ENCODE measurements around the gene VAV2.
"Not testable (repeated sequence)": the region's sequence is repeated elsewhere in the genome, so short reads cannot be mapped to it uniquely, and the experiment has no call there.

Gene VAV2

DNA sequence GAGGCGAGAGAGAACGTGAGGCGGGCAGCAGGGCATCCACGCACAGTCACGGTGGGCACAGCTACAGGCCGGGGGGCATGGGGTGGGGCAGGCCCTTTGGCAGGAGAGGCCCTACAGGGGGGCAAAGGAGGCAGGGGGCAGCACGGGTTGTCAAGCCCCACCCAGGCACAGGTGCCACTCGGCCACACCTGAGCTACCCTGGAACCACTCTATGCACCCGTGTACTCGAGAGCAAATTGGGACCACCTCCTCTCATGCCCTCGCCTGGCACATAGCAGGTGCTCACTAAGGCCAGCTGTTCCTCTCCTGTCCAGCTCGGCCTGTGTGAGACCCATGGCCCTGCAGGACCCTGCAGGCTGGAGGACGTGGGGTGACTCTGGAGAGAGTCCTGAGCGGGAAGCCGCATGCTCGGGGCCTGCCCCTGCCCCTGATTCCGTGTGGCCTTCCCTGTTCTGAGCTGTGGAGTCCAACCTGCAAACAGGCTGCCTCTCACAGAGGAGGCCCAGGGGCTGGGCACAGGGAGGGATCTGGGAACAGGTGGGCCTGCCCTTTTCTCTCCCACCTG, 222.5 kb downstream of the VAV2 start:
- DNase-seq (ENCODE audit: low read depth) = no peak

DNA sequence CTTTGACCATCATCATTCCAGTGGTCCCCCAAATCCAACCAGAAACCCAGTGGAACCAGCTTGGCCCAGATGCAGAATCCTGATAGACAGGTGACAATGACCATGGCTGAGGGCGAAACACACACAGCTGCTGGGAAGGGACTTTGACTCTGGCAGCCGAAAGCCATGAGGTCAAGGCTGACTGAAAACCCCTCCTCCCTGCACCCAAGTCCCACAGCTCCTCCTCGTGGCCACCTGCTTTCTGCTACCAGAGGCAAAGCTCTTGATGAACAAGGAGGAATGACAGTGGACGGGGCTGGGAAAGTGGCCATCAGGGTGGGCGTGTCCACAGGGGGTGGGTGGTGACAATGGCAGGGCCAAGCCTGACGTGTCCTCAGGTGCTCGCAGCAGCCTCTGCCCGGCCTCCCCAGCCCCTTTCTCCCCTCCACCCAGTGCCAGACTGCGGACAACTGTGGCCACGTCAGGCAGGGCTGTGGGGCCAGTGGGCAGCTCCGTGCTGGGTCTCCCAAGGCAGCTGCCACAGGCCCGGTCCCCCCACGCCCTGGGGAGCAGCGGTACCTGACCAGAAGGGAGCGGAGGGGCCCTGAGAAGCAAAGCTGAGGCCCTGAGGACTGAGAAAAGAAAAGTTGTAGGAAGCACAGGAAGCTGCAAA, 223.1 kb downstream of the VAV2 start:
- DNase-seq (ENCODE audit: low read depth) = no peak

DNA sequence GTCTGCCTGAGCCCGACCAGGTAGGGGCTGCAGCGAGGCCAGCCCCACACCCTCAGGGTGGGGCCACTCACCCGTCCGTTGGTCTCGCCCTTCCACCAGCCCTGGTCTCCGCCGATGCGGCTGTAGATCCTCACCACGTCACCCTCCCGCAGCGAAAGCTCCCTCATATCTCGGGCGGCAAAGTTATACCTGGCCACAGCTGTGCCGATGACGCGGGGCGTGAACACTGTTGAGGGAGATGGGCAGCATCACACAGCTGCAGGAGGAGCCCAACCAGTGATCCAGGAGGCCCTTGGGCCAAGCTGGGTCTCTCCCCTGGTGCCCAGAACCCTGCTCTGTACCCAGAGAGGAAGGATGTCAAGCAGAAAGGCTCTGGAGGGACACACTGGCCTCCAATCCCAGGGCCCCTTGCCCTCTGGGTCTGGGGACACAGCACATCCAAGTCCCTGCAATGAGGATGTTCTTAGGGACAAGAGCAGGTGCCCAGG, 223.7 kb downstream of the VAV2 start:
- DNase-seq (ENCODE audit: low read depth) = no peak

GRCh38 chr9:133767625-133768024, 224.5 kb downstream of the VAV2 start:
- no peak for DNase-seq (ENCODE audit: low read depth)

DNA sequence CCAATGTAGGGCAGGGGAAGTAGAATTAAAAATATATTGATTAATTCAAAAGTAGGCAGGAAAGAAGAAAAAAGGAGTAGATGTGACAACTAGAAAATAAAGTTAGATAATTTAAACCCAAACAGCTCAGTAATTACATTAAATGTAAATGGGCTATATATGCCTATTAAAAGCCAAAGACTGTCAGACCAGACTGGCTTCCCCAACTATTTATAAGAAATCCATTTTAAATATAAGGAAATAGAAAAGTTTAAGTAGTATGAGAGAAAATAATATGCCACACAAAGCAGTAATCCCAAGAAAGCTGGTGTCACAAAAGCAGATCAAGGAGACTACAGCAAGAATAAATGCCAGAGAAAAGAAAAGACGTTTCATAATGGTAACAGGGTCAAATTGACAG, 225.1 kb downstream of the VAV2 start:
- DNase-seq (ENCODE audit: low read depth) = no peak

GRCh38 chr9:133766234-133766633, 225.9 kb downstream of the VAV2 start:
- DNase-seq (ENCODE audit: low read depth) = not testable (repeated sequence)

GRCh38 chr9:133763272-133764183, 228.6 kb downstream of the VAV2 start:
- no peak for DNase-seq (ENCODE audit: low read depth)

GRCh38 chr9:133762488-133763271, 229.4 kb downstream of the VAV2 start:
- no peak for DNase-seq (ENCODE audit: low read depth)

DNA sequence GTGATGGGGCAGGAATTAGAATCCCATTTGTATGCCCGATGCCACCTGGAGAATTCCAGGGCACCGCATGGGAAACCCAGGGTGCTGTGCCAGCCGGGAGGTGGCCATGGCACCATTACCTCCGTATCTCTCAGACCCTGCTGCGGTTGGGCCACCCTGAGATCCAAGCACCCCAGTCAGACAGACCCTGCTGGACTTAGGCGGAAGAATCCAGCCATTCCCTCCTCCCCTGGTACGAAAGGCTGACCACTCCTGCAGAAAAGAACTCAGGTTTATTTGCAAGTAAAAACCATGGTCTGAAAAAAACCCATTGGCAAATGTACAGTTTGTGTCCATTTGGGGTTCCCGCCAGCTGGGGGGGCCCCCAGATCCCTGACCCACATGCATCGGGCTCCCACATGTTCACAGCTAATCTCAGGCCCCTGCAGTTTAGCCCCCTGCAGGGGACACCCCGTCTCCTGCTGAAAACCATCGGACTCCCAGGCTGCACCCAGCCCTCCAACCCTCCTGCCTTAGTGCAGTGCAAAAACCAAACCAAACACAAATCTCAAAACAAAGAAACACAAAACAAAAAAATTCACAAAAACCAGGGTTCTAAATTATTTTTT, 230.4 kb downstream of the VAV2 start:
- no peak for DNase-seq (ENCODE audit: low read depth)

GRCh38 chr9:133760713-133761290, 231.3 kb downstream of the VAV2 start:
- no peak for DNase-seq (ENCODE audit: low read depth)

GRCh38 chr9:133759946-133760345, 232.2 kb downstream of the VAV2 start:
- DNase-seq (ENCODE audit: low read depth) = no peak

DNA sequence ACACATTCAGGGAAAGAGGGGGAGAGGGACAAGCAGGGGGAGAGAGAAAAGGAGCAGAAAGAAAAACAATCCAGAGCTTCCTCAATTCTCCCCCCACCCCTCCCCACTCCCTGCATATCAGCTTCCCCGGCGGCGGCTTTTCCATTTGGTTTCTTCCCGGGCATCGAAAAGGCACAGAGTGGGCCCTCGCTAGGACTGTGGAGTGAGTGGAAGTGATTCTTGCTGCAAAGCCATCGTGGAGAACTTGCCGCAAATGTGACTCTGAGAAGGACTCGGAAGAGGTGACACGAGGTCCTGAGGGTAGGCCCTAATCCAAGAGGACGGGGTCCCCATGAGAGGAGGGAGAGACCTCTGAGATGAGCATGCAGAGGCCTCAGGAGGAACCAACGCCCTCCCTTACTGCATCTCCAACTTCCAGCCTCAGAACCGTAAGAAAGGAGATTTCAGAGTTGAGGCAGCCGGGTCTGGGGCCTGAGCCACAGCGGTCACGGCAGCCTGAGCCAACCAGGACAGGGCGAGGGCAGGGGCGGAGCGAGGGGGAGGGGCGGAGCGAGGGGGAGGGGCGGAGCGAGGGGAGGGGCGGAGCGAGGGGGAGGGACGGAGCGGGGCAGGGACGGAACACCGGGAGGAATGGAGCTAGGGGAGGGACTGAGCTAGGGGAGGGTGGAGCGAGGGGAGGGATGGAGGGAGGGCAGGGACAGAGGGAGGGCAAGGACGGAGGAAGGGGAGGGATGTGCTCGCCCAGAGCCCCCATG, 232.8 kb downstream of the VAV2 start:
- no peak for DNase-seq (ENCODE audit: low read depth)

DNA sequence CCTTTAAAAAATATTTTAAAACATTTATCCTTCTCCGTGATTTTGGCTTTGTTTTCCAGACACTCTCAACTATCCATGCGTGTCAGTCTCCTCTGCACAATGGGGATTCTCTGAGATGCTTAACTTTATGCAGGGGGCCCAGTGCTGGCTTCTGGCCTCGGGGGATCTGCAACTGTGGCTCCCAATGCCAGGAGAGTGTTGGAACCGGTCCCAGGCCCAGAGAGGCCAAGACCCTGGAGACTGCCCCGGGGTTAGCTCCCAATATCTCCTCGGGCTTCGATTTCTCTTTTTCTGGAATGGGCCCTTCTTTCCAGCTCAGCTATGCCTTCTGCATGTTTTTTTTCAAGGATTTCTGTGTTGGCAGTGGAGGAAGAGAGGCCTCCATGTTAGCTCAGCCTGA, 233.9 kb downstream of the VAV2 start:
- DNase-seq (ENCODE audit: low read depth) = no peak

GRCh38 chr9:133754688-133755227, 237.4 kb downstream of the VAV2 start:
- DNase-seq (ENCODE audit: low read depth) = no peak

DNA sequence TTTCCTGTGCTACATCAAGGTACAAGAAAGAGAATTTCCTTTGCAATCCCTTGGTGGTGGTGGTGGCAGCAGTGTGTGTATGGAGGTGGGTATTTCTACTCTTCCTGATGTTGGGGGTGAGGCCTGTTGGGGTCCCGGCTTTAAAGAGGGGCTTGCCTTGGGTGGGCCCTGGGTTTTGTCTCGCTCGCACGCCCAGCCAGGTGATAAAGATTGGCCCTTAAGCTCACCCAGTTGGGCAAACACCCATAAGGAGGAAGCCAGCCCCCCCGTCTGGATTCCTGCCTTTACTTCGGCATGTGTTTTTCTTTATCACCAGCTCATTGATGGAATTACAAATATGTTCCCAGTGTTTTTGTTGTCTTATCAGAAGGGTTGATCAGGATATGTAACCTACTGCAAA, 237.9 kb downstream of the VAV2 start:
- DNase-seq (ENCODE audit: low read depth) = no peak

DNA sequence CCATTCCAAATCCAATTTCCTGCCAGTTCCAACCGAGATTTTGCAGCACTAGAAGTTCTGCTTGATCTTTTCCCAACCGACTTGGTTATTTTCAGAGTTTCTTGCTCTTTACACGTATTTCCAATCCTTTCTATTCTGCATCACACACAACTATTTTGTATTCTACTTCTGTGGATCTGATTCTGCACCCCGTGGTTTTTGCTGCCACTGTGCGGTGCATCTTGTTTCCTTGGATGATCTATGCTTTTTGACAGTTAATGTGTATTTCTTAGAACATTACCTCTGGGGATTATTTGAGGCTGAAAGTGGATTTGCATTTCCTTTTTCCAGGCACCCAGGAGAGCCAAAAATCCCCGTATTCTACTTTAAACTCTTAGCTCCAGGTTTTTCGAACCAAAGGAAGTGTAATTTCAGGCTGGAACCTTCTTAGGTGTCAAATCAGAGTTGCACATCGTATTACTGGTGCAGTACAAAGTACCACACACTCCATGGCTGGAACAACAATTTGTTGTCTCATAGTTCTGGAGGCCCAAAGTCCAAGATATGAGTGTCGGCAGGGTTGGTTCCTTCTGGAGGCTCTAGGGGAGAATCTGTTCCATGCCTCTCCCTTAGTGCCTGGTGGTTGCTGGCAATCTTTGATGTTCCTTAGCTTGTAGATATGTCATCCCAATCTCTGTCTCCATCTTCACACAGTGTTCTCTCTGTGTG, 239.2 kb downstream of the VAV2 start:
- no peak for DNase-seq (ENCODE audit: low read depth)

DNA sequence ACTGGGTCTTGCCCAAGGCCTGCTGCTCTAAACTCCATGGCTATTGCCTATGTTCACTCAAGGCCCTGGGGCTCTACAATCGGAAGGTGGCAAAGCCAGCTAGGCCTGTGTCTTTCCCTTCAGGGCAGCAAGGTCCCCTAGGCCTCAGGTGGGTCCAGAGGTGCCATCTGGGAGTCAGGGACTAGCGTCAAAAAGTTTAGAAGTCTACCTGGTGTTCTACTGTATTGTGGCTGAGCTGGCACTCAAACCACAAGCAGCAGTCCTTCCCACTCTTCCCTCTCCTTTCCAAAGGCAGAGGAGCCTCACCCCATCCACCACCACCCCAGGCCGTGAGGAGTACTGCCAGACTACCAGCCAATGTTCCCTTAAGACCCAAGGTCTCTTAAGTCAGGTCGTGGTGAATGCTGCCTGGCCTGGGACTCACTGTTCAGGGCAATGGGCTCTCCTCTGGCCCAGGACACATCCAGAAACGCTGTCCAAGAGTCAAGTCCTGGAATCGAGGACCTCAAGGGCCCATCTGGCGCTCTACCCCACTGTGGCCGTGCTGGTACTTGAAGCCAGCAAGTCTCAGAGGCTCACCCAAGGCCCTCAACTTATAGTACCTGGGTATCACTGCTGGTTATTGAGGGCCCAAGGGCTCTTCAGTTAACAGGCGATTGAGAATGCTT, 241.0 kb downstream of the VAV2 start:
- no peak for DNase-seq (ENCODE audit: low read depth)

GRCh38 chr9:133747309-133747708, 244.8 kb downstream of the VAV2 start:
- no peak for DNase-seq (ENCODE audit: low read depth)

DNA sequence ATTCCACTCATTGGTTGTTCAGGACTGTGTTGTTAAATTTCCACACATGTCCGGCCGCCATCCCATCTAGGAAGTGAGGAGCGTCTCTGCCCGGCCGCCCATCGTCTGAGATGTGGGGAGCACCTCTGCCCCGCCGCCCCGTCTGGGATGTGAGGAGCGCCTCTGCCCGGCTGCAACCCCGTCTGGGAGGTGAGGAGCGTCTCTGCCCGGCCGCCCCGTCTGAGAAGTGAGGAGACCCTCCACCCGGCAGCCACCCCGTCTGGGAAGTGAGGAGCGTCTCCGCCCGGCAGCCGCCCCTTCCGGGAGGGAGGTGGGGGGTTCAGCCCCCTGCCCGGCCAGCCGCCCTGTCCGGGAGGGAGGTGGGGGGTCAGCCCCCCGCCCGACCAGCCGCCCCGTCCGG, 247.6 kb downstream of the VAV2 start:
- not testable (repeated sequence) for DNase-seq (ENCODE audit: low read depth)

All from stimulated activated CD8-positive, alpha-beta memory T cell treated with anti-CD3 and anti-CD28 coated beads, Interleukin-12 subunit alpha, Interleukin-12 subunit beta, amount 100 ng/mL, for 1 hour (primary cell).